Measurements from ENCODE around the gene PAPPA. TPM values are rescaled to one million over a fixed set of nuclear protein-coding genes. Genes with fewer than 3 reads are reported as not detected.
A peak's percentile ranks its signal among the peaks of the same experiment; 100 is the strongest.

Gene PAPPA
- total and polyA plus RNA-seq, 2 of the 8 experiments (the other 6 are each of a cell fraction or from before 2014, with no cell fraction given): 0.18 to 0.63 TPM

DNA sequence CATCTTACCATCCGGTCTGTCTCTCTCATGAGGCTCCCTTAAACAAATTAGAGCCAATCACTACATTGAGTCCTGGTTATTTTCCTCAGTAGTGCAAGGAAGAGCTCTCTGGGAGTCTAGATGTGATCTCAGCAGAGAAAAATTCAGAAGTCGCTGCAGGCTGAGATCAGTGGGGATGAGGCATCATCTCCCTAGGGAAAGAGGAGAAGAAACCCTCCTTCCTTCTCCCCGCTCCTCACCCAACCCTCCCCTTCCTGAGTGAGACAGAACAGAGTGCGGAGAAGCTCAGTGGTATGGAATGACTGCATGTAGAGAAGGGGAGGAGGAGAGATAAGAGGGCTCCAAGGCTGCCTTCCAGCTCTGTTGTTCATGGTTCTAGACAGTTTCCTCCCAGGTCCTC lies 80.5 kb downstream of the PAPPA start:
- WGBS, 2 experiments (ENCODE audit: extremely low coverage in 1 of 2, insufficient coverage in 1 of 2, insufficient read length in 1 of 2, insufficient replicate concordance in 2 of 2, low coverage in 1 of 2, low lambda C conversion rate in 2 of 2, missing lambda C conversion rate in 1 of 2): 82% methylated on average over 4 of the region's 4 CpGs; no CpG with 5 or more reads in 1 of the 2 experiments
- DNase-seq (ENCODE audit: low read depth in 1 of 2, low spot score in 2 of 2) (peak in 1 of 2 experiments; percentile 10), FAIRE-seq (no peak)
- no peak overlapping the region for H2BK120ac ChIP-seq (replicated peaks; ENCODE audit: low read depth, low read length)
- H3K4me3 ChIP-seq (ENCODE audit: extremely low read depth in 1 of 4, insufficient read depth in 2 of 4, low read depth in 3 of 4, low read length in 4 of 4): no peak overlapping the region
- no peaks in the 10 kb centered on the region for H3K36me3 ChIP-seq (ENCODE audit: control insufficient read depth in 2 of 4, insufficient read depth in 4 of 4, low read length in 3 of 4)
- ChIA-PET CTCF (ENCODE audit: partially characterized antibody) (interaction anchor here (1.6 kb wide), 1 partner anchor 72 kb away, joined by 4 read pairs; no protein-coding TSS in a partner anchor), POLR2A (ENCODE audit: partially characterized antibody) (interaction anchor here (0.6 kb wide), 2 partner anchors 21 to 36 kb away, joined by 3 to 4 read pairs; no protein-coding TSS in a partner anchor)
- no peak overlapping the region for H3K56ac ChIP-seq (replicated peaks; ENCODE audit: insufficient read length, low read depth, low read length)
- H2BK15ac ChIP-seq (ENCODE audit: low read length): no peak overlapping the region
- no peak overlapping the region for H2BK12ac ChIP-seq (ENCODE audit: low read depth, low read length)
- TF ChIP-seq ZNF274 (IDR thresholded peaks at IDR 0.05; ENCODE audit: borderline replicate concordance, extremely low read depth, low read length) (no peak), TBP (IDR thresholded peaks at IDR 0.05; ENCODE audit: low read depth, low read length) (no peak), FOSL1 (IDR thresholded peaks at IDR 0.05; ENCODE audit: insufficient read depth, low read depth, low read length) (no peak), CREB1 (IDR thresholded peaks at IDR 0.05) (no peak), RFX5 (IDR thresholded peaks at IDR 0.05; ENCODE audit: borderline replicate concordance, low read depth, low read length) (no peak), CTBP2 (IDR thresholded peaks at IDR 0.05; ENCODE audit: borderline replicate concordance, insufficient read depth, insufficient read length, low read length) (no peak), SRF (IDR thresholded peaks at IDR 0.05; ENCODE audit: low read depth, low read length) (no peak), RNF2 (IDR thresholded peaks at IDR 0.05; ENCODE audit: borderline replicate concordance, low read depth, low read length, missing control alignments, poor library complexity, severe bottlenecking) (no peak)
- TF ChIP-seq, protein P1, sequence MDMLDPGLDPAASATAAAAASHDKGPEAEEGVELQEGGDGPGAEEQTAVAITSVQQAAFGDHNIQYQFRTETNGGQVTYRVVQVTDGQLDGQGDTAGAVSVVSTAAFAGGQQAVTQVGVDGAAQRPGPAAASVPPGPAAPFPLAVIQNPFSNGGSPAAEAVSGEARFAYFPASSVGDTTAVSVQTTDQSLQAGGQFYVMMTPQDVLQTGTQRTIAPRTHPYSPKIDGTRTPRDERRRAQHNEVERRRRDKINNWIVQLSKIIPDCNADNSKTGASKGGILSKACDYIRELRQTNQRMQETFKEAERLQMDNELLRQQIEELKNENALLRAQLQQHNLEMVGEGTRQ (IDR thresholded peaks at IDR 0.05; ENCODE audit: low read length): no peak
- TF ChIP-seq, protein P2, sequence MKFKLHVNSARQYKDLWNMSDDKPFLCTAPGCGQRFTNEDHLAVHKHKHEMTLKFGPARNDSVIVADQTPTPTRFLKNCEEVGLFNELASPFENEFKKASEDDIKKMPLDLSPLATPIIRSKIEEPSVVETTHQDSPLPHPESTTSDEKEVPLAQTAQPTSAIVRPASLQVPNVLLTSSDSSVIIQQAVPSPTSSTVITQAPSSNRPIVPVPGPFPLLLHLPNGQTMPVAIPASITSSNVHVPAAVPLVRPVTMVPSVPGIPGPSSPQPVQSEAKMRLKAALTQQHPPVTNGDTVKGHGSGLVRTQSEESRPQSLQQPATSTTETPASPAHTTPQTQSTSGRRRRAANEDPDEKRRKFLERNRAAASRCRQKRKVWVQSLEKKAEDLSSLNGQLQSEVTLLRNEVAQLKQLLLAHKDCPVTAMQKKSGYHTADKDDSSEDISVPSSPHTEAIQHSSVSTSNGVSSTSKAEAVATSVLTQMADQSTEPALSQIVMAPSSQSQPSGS (IDR thresholded peaks at IDR 0.05; ENCODE audit: low read length): no peak
- TF ChIP-seq, protein P3, sequence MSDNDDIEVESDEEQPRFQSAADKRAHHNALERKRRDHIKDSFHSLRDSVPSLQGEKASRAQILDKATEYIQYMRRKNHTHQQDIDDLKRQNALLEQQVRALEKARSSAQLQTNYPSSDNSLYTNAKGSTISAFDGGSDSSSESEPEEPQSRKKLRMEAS (IDR thresholded peaks at IDR 0.05): no peak
- no peaks in the 10 kb centered on the region for H3K9me3 ChIP-seq (ENCODE audit: insufficient read depth in 2 of 2, low read depth in 1 of 2, low read length in 1 of 2)
- no peak overlapping the region for H2BK20ac ChIP-seq (ENCODE audit: low read length)
- no peaks in the 10 kb centered on the region for H3K4me1 ChIP-seq (replicated peaks in 1 of 4; ENCODE audit: control insufficient read depth in 3 of 4, insufficient read depth in 4 of 4, low read length in 3 of 4)
- no peak overlapping the region for H4K5ac ChIP-seq (ENCODE audit: insufficient read length, low read depth, low read length)
- no peak overlapping the region for H3K4ac ChIP-seq (replicated peaks; ENCODE audit: insufficient read length, low read depth, low read length)
- no peaks in the 10 kb centered on the region; the same call in 1 of the 2 replicates for H3K23me2 ChIP-seq (ENCODE audit: low read depth, low read length)
- H3K79me2 ChIP-seq (ENCODE audit: control insufficient read depth in 1 of 2, insufficient read depth in 2 of 2, low read length in 2 of 2): no peaks in the 10 kb centered on the region
- H3K23ac ChIP-seq (ENCODE audit: insufficient read length): no peak overlapping the region
- no peaks in the 10 kb centered on the region for H3K27me3 ChIP-seq (replicated peaks in 1 of 4; ENCODE audit: control insufficient read depth in 3 of 4, extremely low read depth in 1 of 4, insufficient read depth in 3 of 4, low read length in 3 of 4)
- no peak overlapping the region for H3K4me2 ChIP-seq (ENCODE audit: insufficient read depth in 1 of 2, low read depth in 2 of 2, low read length in 2 of 2)
- H3K18ac ChIP-seq (ENCODE audit: extremely low read depth, low read length): no peak overlapping the region
- H2BK5ac ChIP-seq (ENCODE audit: low read depth, low read length): no peak overlapping the region
- no peak overlapping the region for H4K8ac ChIP-seq (ENCODE audit: extremely low read depth, insufficient read depth, low read length)
- no peak overlapping the region for H3K14ac ChIP-seq (ENCODE audit: insufficient read length)
- no peak overlapping the region for H3K27ac ChIP-seq (ENCODE audit: low read depth, low read length)
- no peaks in the 10 kb centered on the region for H3K79me1 ChIP-seq (ENCODE audit: low read depth, low read length)
- no peaks in the 10 kb centered on the region for H4K20me1 ChIP-seq (replicated peaks in 1 of 2; ENCODE audit: control insufficient read depth in 1 of 2, insufficient read depth in 2 of 2, low read length in 2 of 2)
- H3K9ac ChIP-seq (replicated peaks in 1 of 4; ENCODE audit: extremely low read depth in 1 of 4, low read depth in 3 of 4, low read length in 3 of 4): no peak overlapping the region
- H2AK5ac ChIP-seq (ENCODE audit: low read depth, low read length): no peak overlapping the region
- no peak overlapping the region for H2AFZ ChIP-seq (ENCODE audit: low read length)
- H4K91ac ChIP-seq (replicated peaks; ENCODE audit: insufficient read length, low read length): no peak overlapping the region

Data from H1 (cell line).